Large intestine (tissue), 3 donors: ENCODE measurements around the gene SNTG2. TPM values are rescaled to one million over a fixed set of nuclear protein-coding genes. Genes with fewer than 3 reads are reported as not detected.
A peak's percentile ranks its signal among the peaks of the same experiment; 100 is the strongest.

Experiments
- DNase-seq, 2 donors: peaks; one replicate each; pipeline versions ENCODE4 v3.0.0 to v3.0.0-alpha.2; 2013
- H3K27ac ChIP-seq: one replicate; pipeline ENCODE4 v1.5.1; 2013; ENCODE audit warnings: low read length
- H3K27me3 ChIP-seq: 2 replicates; pipeline ENCODE4 v1.6.1; 2013; ENCODE audit warnings: low read length; ENCODE audit not compliant: control insufficient read depth, insufficient read depth
- H3K36me3 ChIP-seq: 2 replicates; pipeline ENCODE4 v1.6.1; 2013; ENCODE audit warnings: low read length; ENCODE audit not compliant: control insufficient read depth, insufficient read depth
- H3K4me1 ChIP-seq: one replicate; pipeline ENCODE4 v1.6.1; 2013; ENCODE audit warnings: low read length; ENCODE audit not compliant: control insufficient read depth, insufficient read depth
- H3K4me3 ChIP-seq: one replicate; pipeline ENCODE4 v1.5.1; 2013; ENCODE audit warnings: low read length
- H3K9me3 ChIP-seq: one replicate; pipeline ENCODE4 v1.6.1; 2013; ENCODE audit warnings: mild to moderate bottlenecking, low read depth, low read length, moderate library complexity; ENCODE audit not compliant: control insufficient read depth
- WGBS: methylation state at CpG from one replicate; pipeline ENCODE4 v1.1.5; 2013; ENCODE audit warnings: low lambda C conversion rate; ENCODE audit not compliant: insufficient coverage; 5-methylcytosine and 5-hydroxymethylcytosine counted together
- polyA plus RNA-seq: library from polyadenylated mRNA; unstranded; fragments of 120-200 nt; gene quantifications from one replicate; pipeline ENCODE4 v1.2.1, GENCODE V29; 2013

The SNTG2 gene
- polyA plus RNA-seq, 1 donor, result 0.48 TPM

DNA sequence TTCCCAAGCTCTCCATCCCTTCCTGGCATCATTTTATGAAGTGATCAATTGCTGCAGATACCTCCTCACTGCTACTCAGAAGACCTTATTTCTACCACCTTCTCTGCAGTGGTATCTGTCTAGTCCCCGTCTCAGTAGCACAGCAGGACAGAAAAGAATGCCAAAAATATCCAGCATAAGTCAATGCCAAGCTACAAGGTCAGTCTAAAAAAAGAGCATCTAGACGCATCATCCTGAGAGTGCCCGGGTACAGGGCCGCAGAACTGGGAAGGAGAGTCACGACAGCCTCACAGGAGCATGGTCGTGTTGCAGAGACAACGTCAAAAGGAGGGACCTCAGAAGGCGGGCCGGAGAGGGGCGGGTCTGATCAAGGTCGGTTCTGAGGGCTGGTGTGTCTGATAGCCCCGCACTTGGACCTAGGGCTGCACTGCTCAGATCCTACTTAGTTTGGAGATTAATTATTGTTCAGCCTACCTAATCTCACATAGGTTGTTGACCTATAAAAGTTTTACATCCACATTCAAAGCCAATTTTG is 24.3 kb upstream of the SNTG2 start:
- WGBS, result no CpG with 5 or more reads among the region's 12 CpGs
- H3K27me3 ChIP-seq, result peaks cover 7% of the 10 kb centered on the region
- DNase-seq, result no peak
- peaks cover 5% of the 10 kb centered on the region for H3K4me1 ChIP-seq
- H3K27ac ChIP-seq, result no peak overlapping the region
- H3K4me3 ChIP-seq, result no peak overlapping the region
- H3K9me3 ChIP-seq, result peaks cover 4% of the 10 kb centered on the region
- no peaks in the 10 kb centered on the region for H3K36me3 ChIP-seq

DNA sequence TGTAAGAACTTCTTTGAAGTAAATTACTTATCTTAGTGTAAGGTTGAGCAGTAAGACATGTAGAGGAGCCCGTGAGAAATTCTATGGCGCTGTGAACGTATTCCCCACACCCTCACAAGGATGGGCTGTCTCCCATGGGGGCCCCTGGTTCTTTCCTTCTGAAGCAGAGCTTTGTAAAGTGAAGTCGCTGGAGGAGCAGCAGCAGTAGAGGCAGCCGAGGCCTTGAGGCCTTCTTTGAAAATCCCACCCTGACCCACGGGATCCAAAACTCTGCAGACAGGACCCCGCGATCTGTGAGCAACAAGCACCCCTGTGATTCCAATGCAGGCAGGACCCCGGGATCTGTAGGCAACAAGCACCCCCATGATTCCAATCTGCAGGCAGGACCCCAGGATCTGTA is 23.8 kb upstream of the SNTG2 start:
- peaks cover 4% of the 10 kb centered on the region for H3K9me3 ChIP-seq
- H3K36me3 ChIP-seq, result no peaks in the 10 kb centered on the region
- H3K4me1 ChIP-seq, result peaks cover 5% of the 10 kb centered on the region
- DNase-seq, result no peak
- WGBS, result no CpG with 5 or more reads among the region's 9 CpGs
- no peak overlapping the region for H3K27ac ChIP-seq
- H3K27me3 ChIP-seq, result peaks cover 7% of the 10 kb centered on the region
- no peak overlapping the region for H3K4me3 ChIP-seq

DNA sequence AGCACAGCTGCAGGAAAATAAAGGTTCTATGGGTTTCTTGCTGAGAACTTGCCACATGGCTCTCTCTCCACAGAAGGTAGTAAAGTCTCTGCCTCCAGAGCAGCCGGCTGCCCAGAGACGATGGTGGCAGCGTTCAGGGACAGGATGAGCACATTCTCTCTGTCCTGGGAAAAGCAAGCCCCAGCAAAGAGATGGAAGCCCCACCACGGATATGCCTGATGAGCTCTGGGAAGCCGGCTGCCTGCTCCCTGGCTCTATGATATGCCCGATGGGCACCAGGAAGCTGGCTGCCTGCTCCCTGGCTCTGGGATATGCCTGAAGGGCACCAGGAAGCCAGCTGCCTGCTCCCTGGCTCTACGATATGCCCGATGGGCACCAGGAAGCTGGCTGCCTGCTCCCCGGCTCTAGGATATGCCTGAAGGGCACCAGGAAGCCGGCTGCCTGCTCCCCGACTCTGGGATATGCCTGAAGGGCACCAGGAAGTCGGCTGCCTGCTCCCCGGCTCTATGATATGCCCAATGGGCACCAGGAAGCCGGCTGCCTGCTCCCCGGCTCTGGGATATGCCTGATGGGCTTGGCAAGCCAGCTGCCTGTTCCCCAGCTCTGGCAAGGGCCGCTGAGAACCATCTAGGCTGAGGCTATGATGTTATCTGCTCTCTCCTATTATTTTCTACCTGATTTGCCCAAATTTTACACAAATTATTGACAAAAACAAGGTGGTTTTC is 21.5 kb upstream of the SNTG2 start:
- peaks cover 4% of the 10 kb centered on the region for H3K9me3 ChIP-seq
- H3K4me3 ChIP-seq, result no peak overlapping the region
- DNase-seq, result no peak
- H3K36me3 ChIP-seq, result no peaks in the 10 kb centered on the region
- peaks cover 5% of the 10 kb centered on the region for H3K27me3 ChIP-seq
- peaks cover 5% of the 10 kb centered on the region for H3K4me1 ChIP-seq
- H3K27ac ChIP-seq, result no peak overlapping the region
- WGBS, result no CpG with 5 or more reads among the region's 16 CpGs

DNA sequence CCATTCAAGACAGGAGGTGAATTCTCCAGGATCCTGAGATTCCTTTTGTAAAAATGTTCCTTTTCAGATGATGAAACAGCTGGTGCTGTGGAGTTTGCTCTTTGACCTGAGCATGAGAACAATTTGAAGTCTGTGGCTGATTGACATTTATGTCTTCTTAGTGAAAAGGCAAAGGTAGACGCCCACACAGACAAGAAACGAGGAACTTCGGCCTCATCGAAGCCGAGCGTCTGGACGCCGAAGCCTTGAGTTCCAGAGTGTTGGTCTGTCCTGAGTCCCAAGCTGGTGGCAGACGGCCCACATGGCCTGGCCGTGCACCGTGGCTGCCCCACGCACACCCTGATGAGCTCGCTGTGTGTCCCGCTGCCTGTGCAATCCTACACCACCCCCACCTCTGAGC is 20.7 kb upstream of the SNTG2 start:
- H3K4me3 ChIP-seq, result no peak overlapping the region
- H3K4me1 ChIP-seq, result peaks cover 5% of the 10 kb centered on the region
- H3K27ac ChIP-seq, result no peak overlapping the region
- peaks cover 4% of the 10 kb centered on the region for H3K9me3 ChIP-seq
- peak; percentile 20 to 76 for DNase-seq
- WGBS, result no CpG with 5 or more reads among the region's 14 CpGs
- peaks cover 5% of the 10 kb centered on the region for H3K27me3 ChIP-seq
- no peaks in the 10 kb centered on the region for H3K36me3 ChIP-seq

DNA sequence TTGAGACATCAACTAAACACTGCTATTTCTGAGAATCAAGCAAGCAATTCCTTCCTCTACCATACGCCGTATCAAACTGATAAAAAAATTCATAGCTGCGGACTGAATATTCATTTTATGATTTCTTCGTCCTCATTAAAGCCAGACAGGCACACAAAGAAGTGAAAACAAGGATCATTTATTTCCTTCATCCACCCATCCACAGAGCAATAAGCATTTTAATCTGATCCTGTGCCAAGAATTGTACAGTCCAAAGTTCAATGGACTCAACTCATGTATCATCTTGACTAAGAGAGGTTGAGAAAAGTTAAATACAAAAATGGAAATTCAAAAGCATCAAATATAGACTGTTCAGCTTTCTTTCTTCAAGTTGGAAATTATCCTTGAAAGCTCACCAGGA is 19.7 kb upstream of the SNTG2 start:
- no peaks in the 10 kb centered on the region for H3K27me3 ChIP-seq
- 78% methylated on average over 4 of the region's 4 CpGs for WGBS
- no peak overlapping the region for H3K27ac ChIP-seq
- H3K4me3 ChIP-seq, result no peak overlapping the region
- H3K9me3 ChIP-seq, result peaks cover 4% of the 10 kb centered on the region
- H3K36me3 ChIP-seq, result no peaks in the 10 kb centered on the region
- DNase-seq, result no peak
- H3K4me1 ChIP-seq, result peaks cover 5% of the 10 kb centered on the region

DNA sequence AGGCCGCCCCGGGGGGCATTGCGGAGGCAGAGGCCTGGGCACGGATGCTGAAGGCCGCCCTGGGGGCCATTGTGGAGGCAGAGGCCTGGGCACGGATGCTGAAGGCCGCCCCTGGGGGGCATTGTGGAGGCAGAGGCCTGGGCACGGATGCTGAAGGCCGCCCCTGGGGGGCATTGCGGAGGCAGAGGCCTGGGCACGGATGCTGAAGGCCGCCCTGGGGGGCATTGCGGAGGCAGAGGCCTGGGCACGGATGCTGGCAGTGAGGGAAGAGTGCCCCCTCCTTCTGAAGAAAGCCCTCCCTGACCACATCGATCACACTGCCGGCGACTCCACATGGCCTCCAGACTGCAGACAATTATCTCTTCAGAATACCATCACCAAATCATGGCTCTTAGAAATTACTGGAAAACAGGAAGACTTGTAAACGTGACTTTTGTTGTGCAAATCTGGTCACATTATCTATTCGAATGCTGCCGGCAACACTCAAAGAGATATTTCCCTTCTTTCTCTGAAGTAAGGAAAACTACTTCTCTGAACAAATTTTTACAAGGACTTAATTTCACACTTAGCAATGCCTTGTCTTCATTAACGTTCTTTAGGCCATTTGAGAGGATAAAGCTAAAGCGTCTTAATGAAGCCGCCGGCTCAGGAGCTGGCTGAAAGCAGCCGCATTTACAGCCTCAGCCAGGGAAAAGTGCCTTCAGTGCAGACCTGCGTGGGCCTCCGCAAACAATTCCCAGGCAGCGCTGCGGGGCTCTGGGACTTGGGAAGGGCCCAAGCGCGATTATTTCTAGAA is 18.1 kb upstream of the SNTG2 start:
- Histone ChIP-seq H3K9me3 (peaks cover 7% of the 10 kb centered on the region), H3K27ac (no peak overlapping the region), H3K4me3 (no peak overlapping the region), H3K27me3 (no peaks in the 10 kb centered on the region), H3K4me1 (peaks cover 5% of the 10 kb centered on the region), H3K36me3 (no peaks in the 10 kb centered on the region)
- 92% methylated on average over 2 of the region's 31 CpGs for WGBS
- no peak for DNase-seq

DNA sequence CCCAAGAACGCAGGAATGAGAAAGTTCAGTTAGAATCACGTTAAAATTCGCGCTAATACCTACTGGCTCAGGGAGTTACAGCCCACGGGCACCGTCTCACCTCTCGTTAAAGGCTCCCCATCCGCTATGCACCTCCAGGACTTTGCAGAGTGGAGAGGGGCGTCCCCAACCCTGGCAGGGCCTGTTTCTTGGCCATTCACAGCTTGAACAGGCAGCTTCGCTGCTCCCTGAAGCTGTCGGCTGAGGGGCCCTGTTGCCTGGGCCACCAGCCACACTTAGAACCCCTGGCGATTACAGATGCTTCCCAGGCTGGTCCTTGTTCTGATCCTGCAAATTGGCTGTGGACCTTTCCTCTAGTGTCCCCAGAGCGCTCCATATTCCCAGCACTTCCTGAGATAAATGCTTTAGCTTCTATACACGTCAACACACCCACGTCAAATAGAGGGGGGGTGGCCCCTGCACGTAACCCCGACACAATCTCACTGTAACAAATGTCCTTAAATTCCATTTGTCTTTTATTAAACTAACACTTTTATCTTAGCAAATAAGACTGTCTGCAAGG is 16.8 kb upstream of the SNTG2 start:
- H3K27me3 ChIP-seq, result no peaks in the 10 kb centered on the region
- H3K4me3 ChIP-seq, result no peak overlapping the region
- WGBS, result no CpG with 5 or more reads among the region's 17 CpGs
- no peak overlapping the region for H3K27ac ChIP-seq
- DNase-seq, result no peak
- H3K9me3 ChIP-seq, result peaks cover 11% of the 10 kb centered on the region
- peaks cover 5% of the 10 kb centered on the region for H3K4me1 ChIP-seq
- H3K36me3 ChIP-seq, result no peaks in the 10 kb centered on the region

DNA sequence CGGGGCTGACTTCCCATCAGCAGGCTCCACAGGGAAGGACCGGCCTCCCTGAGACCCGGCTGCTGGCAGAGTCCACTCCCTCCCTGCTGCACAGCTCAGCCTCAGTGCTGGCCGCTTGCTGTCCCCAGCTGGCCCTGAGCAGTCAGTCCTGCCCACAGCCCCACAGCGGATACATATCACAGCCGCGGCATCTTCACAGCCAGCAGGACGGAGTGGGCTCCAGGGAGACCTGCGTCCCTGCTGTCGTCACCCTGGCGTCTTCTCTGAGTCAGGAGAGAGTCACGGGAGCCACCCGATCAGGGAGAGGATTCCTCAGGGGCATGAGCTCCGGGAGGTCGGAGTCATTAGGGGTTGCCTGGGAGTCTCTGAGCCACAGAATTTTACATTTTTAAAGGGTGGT is 13.1 kb upstream of the SNTG2 start:
- H3K27ac ChIP-seq, result no peak overlapping the region
- H3K27me3 ChIP-seq, result no peaks in the 10 kb centered on the region
- WGBS, result no CpG with 5 or more reads among the region's 15 CpGs
- H3K4me3 ChIP-seq, result no peak overlapping the region
- DNase-seq, result no peak
- H3K36me3 ChIP-seq, result no peaks in the 10 kb centered on the region
- no peaks in the 10 kb centered on the region for H3K4me1 ChIP-seq
- H3K9me3 ChIP-seq, result peaks cover 6% of the 10 kb centered on the region

DNA sequence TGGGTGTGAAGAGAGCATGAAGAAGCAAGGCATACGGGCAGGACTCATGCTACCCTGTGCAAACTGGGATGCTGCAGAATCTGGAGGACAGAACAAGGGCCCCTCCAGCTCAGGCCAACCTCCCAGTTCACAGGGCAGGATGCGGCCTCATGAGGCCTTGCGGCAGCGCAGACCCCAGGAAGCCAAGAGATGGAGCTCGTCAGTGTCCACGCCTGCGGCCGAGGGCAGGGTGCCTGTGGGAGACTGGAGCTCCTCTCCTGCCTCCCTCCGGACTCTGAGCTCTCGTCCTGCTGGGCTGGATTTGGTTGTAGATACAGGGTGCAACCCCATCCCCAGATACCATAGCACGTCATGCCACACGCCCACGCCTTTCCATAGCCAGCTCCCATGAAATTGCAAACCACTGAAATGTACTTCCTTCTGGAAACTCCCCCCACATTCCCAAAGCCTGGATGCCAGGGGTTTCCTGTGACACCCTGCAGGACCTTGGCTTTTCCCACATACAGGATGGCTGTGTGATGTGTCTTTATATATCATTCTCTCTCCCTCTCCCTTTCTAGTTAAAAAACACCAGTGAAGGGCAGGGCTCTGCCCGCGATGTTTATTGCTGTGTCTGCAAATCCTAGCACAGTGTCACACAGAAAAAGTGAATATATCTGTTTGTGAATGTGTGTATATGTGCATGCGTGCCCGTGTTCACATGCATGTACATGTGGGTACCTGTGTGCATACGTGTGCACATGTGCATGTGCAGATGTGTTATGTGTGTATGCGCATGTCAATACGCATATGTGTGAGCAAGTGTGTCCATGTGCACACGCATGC is 12.3 kb upstream of the SNTG2 start:
- Histone ChIP-seq H3K9me3 (peaks cover 6% of the 10 kb centered on the region), H3K36me3 (no peaks in the 10 kb centered on the region), H3K27me3 (no peaks in the 10 kb centered on the region), H3K4me1 (no peaks in the 10 kb centered on the region), H3K4me3 (no peak overlapping the region), H3K27ac (no peak overlapping the region)
- 100% methylated on average over 3 of the region's 21 CpGs for WGBS
- no peak for DNase-seq
